Left hindlimb (tissue), 1 donor: ENCODE measurements around the gene CNOT6.
A peak's percentile ranks its signal among the peaks of the same experiment; 100 is the strongest.

Experiments used
- DNase-seq: peaks from one replicate; pipeline ENCODE4 v3.0.0-alpha.2; 2018

CNOT6 gene

DNA sequence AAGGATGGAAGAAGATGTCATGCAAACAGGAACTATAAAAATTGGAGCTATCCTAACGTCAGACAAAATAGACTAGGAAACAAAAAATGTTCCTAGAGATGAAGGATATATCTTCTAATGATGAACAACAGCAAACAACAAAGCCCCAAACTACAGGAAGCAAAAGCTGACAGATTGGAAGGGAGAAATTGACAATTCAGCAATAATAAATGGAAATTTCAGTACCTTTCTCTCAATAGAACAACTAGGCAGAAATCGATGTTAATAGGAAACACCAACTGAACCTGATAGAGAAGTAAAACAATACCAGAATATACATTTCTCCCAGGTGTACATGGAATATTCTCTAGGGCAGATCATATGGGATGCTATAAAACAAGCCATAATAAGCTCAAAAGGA is 89.6 kb downstream of the CNOT6 start:
- DNase-seq = no peak

- no peak for DNase-seq
Observed at GRCh38 chr5:180586204-180586603, 92.0 kb downstream of the CNOT6 start.

GRCh38 chr5:180586870-180587269 is 92.7 kb downstream of the CNOT6 start:
- DNase-seq = no peak

- no peak for DNase-seq
Observed at GRCh38 chr5:180589771-180590542, 95.8 kb downstream of the CNOT6 start.

DNA sequence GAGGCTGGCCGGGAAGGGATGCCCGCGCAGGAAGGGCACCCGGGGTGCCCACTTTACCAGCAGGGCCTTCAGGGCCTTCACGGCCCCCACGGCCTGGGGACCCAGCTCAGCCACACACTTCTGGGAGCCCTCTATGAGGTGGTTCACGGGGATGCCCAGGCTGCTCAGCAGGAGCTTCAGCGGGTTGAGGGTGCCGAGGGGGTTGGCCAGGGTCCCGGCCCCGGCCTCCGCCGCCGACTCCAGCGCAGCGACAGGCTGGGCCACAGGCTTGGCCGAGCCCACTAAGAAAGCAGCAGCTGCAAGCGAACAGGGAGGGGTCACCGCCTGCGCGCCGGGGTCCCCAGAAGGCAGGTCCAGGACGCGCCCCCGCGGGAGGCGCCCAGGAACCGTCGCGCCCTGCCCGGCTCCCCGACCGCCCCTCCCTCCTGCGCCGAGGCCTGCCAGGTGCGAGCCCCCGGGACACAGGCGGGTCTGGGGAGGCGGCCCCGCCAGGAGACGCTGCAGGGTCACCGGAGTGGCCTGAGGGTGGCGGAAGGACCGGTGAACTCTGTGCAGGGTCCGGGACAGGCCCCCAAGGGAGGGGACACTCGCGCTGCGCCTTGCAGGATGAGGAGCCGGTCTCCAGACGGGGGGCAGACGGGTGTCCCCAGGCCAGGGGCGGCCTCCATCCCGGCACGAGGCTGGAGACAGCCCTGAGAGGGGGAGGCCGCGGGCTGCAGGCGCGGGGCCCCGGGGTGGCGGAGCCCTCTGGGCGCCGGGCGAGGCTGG is 96.5 kb downstream of the CNOT6 start:
- no peak for DNase-seq

DNA sequence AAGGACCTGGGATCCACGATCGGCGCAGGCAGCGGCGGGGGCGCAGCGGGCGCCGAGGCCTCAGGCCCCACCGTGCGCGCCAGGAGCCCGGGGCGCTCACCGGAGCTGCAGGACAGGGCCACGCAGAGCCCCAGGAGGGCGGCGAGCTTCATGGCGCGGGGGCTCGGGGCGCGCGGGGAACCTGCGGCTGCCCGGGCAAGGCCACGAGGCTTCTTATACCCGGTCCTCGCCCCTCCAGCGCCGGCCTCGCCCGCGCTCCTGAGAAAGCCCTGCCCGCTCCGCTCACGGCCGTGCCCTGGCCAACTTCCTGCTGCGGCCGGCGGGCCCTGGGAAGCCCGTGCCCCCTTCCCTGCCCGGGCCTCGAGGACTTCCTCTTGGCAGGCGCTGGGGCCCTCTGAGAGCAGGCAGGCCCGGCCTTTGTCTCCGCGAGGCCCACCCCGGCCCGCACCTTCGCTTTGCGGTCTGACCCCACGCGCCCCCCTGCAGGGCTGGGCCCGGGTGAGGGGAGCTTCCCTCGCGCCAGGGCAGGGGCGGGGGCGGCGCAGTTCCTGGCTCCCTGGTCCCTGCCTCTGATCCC is 97.2 kb downstream of the CNOT6 start, which contains the start of gene SCGB3A1:
Gene SCGB3A1 (minus strand): TSS at position 189 of the 577 bp plus-strand sequence. CDS start 37 bp downstream, at position 152.
- DNase-seq = no peak

DNA sequence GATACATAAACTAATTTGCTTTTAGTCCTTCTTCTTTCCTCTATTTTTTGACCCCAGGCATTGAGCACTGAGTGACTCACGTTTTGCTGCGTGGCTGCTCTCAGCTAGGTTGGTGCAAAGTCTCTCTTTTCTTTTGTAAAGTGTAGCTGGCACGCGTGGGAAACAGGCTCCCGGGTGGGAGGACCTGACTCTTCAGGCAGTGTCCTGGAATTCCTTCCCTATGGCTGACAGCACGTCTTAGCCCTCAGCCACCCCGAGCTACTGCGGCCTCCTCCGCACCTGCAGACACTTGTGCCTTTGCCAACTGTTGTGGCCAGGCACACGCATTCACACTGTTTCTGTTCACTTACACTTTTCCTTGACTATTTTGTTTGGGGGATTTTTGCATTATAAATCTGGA is 98.0 kb downstream of the CNOT6 start:
- no peak for DNase-seq

DNA sequence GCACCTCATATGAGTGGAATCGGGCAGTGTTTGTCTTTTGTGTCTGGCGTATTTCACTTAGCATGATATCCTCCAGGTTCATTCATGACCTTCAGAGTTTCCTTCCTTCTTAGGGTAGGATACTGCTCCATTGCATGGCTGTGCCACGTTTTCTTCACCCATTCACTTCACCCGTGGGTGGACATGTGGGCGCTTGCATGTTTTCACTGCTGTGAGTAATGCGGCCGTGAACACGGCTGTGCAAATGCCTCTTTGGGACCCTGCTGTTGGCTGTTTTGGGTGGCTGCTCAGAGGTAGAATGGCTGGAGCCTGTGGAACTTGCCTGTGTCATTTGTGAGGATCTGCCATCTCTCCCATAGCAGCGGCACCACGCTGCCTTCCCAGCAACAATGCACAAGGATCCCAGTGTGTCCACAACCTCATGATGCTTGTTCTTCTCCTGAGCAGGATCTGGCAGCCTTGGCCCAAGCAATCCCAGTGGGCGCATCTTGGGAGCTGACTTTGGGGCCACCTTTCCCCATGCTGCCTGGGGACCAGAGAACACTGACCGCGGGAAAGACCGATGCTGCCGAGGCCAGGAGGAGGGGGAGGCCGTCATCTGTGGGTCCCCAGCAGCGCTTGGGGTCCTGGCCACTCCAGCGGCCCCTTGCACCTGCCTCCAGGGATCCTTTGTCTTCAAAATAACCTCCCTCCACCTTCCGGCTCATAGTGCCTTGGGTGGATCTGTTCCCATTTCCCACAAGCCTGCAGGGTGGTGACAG is 99.4 kb downstream of the CNOT6 start:
- no peak for DNase-seq

- DNase-seq = no peak
Observed at GRCh38 chr5:180594311-180595045, 100.3 kb downstream of the CNOT6 start.

DNA sequence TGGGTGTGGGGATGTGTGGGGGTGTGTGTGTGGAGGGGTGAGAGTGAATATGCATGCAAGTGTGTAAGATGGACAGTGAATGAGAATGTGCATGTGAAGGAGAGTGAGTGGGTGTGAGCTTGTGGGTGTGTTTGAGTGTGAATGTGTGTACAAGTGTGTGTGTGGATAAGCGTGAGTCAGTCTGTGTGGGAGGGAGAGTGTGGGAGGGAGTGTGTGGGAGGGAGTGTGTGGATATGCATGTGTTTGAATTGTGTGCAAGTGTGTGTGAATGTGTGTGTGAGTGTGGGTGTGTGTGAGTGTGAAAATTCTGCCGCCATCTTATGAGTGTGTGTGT is 100.8 kb downstream of the CNOT6 start:
- no peak for DNase-seq

GRCh38 chr5:180595381-180596114 is 101.4 kb downstream of the CNOT6 start:
- no peak for DNase-seq

- no peak for DNase-seq
Observed at GRCh38 chr5:180596115-180596667, 102.0 kb downstream of the CNOT6 start.

DNA sequence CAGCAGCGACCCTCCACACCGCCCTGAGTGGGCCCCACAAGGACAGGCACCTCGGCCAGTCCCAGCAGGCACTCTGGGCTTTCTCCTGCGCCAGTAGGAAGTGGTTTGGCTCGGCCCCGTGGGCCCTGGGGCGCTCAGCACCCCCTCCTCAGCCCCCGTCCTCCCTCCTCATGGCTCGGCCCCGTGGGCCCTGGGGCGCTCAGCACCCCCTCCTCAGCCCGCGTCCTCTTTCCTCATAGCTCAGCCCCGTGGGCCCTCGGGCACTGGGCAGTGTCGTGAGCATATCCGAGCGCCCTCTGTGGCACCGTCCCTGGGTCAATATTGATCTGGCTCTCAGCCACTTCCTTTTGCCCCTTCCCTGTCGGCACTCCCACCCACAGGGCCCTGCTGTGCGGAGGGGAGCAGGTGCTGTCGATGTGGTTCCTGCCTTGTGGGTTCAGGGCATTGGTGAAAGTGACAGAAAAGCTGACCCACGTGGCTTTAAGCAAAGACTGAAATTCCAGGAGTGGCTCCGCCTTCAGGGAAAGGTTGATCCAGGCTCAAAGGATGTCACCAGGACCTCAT is 102.6 kb downstream of the CNOT6 start:
- no peak for DNase-seq

DNA sequence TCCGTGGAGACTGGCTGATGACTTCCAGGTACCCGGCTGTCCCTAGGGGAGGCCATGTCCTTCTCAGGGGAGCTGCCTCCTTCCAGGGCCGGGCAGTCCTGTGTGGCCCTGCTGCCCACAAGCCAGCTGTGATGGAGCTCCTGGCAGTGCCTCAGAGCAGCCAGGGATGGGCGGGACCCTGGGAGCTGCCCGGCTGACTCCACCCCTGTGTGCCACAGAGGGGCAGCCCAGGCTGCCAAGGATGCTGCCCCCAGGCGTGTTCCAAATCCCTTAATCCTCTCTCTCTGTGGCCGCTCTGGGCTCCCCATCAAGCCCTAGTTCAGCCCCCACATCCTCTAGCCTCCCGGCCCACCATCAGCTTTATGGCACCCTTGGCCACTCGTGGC is 104.1 kb downstream of the CNOT6 start:
- DNase-seq = peak; percentile 15

GRCh38 chr5:180598797-180599589 is 104.8 kb downstream of the CNOT6 start:
- DNase-seq = peak; percentile 22

- DNase-seq = no peak
Observed at GRCh38 chr5:180599590-180599914, 105.4 kb downstream of the CNOT6 start.

GRCh38 chr5:180599981-180600553 is 105.9 kb downstream of the CNOT6 start:
- DNase-seq = no peak

DNA sequence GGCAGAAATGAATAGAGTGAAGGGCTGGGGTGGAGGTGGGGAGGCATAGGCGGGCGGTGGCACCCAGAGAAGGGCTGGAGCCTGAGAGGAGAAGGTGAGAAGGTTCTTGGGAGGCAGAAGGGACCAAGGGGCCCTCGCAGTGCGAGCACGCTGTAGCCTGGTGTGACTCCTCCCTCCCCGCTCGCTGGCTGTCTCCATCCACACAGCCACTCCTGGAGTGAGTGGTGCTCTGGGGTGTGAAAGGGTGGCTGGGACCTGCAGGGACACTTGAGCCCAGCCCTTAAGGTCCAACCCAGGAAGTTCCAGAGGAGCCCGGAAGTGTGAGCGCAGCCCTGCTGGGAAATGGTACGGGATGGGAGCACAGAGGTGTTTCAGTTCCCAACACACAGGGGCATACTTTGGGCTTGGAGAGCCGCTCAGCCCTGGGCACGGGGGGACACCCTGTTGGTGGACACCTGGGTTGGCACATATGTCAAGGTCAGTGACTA is 106.4 kb downstream of the CNOT6 start:
- peak; percentile 31 for DNase-seq

DNA sequence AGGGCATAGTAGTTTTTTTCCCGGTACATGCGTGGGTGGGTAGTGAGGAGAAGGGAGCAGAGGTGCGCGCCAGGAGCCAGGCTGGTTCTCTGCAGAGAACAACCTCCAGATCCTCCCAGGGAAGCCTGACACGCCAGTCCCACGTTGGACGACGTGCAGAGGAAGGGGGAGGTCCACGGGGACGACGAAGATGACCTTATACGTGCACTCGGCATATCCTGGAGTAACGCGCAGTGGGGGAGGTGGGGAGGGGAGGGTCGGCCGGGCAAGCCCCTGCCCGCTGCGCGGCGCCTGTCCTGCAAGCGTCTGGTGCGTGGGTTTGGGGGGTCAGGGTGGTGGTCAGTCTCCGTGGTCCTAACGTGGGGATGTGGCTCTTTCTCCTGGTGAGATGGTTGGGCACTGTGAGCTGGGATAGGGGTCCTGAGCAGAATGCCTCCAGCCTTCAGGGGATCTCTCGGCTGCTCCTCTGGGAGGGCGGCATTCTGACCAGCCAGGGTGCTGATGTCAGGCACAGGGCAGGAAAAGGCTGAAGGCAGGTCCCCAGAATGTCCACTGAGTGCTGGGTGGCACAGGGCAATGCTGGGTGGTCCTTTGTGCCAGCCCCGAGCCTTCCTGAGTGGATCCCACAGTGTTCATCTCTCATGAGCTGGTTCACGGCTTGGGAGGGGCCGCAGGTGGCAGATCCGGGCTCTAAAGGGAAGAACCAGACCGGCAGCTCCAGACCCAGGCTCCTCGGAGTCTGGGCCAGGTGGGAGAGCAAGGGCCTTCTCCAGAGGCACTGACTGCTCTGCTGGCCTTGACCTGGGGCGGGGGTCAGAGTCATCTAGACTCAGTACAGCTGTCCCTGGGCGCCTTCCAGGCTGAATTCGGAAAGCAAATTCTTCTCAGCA is 107.7 kb downstream of the CNOT6 start:
- DNase-seq = no peak
